Measurements from ENCODE around the gene SLC35G4. TPM values are rescaled to one million over a fixed set of nuclear protein-coding genes. Genes with fewer than 3 reads are reported as not detected.
"Not testable (repeated sequence)": the region's sequence is repeated elsewhere in the genome, so short reads cannot be mapped to it uniquely, and the experiment has no call there.

The SLC35G4 gene
- total RNA-seq, 1 experiment from 2014 or later = not detected

DNA sequence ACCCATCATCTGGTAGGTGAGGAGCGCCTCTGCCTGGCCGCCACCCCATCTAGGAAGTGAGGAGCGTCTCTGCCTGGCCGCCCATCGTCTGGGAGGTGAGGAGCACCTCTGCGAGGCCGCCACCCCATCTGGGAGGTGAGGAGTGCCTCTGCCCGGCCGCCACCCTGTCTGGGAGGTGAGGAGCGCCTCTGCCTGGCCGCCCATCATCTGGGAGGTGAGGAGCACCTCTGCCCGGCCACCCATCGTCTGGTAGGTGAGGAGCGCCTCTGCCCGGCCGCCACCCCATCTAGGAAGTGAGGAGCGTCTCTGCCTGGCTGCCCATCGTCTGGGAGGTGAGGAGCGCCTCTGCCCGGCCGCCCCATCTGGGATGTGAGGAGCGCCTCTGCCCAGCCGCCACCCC lies 4.2 kb downstream of the SLC35G4 start:
- not testable (repeated sequence) for DNase-seq (ENCODE audit: low spot score)

DNA sequence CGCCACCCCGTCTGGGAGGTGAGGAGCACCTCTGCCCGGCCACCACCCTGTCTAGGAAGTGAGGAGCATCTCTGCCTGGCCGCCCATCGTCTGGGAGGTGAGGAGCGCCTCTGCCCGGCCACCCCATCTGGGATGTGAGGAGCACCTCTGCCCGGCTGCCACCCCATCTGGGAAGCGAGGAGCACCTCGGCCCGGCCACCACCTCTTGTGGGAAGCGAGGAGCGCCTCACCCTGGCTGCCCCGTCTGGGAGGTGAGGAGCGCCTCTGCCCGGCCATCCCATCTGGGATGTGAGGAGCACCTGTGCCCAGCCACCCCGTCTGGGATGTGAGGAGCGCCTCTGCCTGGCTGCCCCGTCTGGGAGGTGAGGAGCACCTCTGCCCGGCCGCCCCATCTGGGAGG lies 4.6 kb downstream of the SLC35G4 start:
- DNase-seq (ENCODE audit: low spot score) = not testable (repeated sequence)

- DNase-seq (ENCODE audit: low spot score) = not testable (repeated sequence)
Measured at GRCh38 chr18:11614981-11615380, 5.6 kb downstream of the SLC35G4 start.

DNA sequence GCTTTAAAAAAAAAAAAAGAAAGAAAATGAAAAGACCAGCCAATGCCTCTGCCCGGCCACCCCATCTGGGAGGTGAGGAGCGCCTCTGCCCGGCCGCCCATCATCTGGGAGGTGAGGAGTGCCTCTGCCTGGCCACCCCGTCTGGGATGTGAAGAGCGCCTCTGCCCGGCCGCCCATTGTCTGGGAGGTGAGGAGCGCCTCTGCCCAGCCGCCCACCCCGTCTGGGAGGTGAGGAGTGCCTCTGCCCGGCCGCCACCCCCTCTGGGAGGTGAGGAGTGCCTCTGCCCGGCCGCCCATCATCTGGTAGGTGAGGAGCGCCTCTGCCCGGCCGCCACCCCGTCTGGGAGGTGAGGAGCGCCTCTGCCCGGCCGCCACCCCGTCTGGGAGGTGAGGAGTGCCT lies 37.9 kb downstream of the SLC35G4 start:
- not testable (repeated sequence) for DNase-seq (ENCODE audit: low spot score)

DNA sequence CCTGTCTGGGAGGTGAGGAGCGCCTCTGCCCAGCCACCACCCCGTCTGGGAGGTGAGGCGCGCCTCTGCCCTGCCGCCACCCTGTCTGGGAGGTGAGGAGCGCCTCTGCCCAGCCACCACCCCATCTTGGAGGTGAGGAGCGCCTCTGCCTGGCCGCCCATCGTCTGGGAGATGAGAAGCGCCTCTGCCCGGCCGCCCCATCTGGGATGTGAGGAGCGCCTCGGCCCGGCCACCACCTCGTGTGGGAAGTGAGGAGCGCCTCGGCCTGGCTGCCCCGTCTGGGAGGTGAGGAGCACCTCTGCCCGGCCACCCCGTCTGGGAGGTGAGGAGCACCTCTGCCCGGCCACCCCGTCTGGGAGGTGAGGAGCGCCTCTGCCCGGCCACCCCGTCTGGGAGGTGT lies 38.4 kb downstream of the SLC35G4 start:
- not testable (repeated sequence) for DNase-seq (ENCODE audit: low spot score)

- DNase-seq (ENCODE audit: low spot score) = no peak
Measured at GRCh38 chr18:11649839-11650238, 40.4 kb downstream of the SLC35G4 start.

DNA sequence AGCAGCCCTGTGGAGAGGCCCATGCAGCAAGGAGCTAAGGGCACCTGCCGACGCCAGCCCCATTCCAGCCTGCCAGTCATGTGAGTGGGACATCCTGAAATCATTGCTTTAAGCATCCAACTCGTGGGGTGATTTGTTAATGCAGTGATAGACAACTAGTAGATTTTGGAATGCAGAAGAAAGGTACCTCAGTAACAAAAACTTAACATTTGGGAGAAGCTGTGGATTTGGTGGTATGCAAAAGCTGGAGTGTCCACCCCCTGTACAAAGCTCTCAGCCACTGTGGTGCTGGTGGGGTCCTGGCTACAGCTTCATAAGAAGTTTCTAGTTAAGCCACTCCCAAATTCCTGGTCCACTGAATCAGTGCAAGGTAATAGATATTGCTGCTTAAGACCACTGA lies 42.5 kb downstream of the SLC35G4 start:
- no peak for DNase-seq (ENCODE audit: low spot score)

DNA sequence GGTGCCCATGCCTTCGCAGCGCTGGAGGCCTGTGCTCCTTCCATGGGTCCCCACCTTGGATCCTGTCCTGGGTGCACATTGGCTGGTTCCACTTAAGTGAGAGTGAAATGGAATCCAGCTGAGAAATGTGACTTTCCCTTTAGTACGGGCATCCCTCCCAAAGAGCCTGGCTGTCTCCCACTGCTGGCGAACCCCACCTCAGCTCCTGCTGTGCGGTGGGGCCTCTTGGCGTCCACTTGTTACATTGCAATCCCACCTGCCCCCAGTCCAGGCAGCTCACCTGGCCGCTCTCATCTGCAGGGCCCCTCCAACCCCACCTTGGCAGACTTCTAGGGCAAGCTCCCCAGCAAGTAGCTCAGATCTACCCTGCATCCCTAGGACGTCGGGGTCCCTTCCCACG lies 44.1 kb downstream of the SLC35G4 start:
- no peak for DNase-seq (ENCODE audit: low spot score)

GRCh38 chr18:11654736-11655605 lies 45.6 kb downstream of the SLC35G4 start:
- DNase-seq (ENCODE audit: low spot score) = peak; percentile 66

DNA sequence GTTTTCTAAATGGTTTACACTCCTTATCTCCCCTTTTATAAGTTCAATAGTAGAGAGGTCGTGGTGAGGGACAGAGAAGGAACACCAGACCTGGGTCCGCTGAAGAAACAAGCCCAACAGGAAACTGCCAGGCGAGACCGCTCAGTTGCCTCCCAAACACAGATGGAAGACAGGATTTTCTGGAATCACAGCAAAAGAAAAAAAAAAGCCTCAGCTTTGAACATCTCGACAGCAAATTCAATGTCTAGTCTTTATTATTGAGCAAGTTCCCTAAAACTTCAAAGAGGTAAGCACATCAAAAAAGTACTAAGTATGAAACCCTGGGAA lies 46.2 kb downstream of the SLC35G4 start:
- DNase-seq (ENCODE audit: low spot score) = no peak

DNA sequence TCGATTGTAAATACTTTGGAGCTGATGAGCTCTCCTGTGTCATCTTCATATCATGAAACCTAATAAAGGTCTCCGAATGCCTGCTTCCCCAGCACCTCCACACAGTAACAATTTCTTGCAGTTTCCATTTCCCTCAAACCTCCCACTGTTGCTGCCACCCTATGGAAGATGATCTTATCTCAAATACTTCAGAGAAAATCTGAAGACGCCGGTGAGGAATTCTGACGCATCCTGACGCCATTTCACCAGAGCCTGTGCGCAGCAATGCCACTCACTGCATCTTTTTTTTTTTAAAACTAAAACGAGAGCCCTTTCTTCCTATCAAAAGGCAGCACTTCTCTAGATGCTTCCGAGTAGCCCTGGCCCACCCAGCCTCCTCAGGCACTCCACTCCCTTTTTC lies 47.8 kb downstream of the SLC35G4 start:
- no peak for DNase-seq (ENCODE audit: low spot score)

DNA sequence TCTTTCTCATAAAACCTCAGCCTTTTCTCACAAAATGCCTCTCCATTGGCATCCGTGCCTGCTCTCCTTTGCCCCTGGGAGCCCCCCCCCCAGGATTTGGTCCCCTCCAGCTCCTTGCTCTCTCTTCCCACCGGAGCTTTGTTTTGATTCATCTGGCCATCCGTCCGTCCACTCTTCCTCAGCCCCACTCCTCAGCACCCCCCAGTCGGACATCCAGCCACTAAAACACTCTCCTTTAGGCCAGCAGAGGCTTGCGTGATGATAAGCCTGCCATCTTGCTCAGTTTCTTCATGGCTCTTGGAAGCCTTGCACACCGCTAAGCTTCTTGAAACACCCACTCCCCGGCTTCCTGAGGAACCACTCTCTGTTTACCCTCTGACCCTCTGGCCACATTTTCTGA lies 48.2 kb downstream of the SLC35G4 start:
- DNase-seq (ENCODE audit: low spot score) = no peak

DNA sequence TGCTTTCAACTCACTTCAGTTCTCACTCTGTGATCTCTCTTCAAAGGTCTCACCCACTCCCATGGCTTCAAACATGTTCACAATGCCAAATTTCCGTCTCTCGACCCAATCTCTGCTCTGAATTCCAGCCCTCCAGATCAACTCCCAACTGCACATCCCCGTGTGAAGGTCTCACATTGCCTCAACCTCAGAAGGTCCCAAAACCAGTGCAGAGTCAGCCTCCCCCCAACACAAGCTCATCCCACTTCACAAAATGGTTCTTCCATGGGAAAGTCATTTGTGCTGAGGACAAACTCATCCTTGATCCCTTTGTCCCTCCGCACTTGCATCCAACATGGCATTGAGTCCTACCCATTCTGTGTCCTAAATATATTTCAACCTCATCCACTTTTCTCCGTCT lies 48.6 kb downstream of the SLC35G4 start:
- DNase-seq (ENCODE audit: low spot score) = no peak

DNA sequence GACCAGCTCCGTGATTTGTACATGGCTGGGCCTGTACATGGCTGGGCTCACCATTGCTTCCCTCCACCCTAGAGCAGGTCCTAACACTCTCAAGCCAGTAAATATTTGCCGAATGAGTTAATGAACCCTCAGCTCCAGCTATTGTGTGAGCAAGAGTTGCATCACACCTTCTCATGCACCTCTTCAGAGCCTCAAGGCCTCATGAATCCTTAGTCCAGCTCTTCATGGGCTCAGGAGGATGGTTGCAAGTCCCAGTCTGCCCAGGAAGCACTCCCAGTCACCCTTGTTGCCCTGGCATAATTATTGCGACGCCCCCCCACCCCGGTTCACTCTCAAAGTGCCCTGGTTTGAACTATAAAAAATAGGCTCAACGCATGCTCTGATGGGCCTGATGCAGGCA lies 49.6 kb downstream of the SLC35G4 start:
- no peak for DNase-seq (ENCODE audit: low spot score)

Small RNA genes lying within 50 kb of the gene (small RNA-seq; reads per million reads assigned to genes)
- not detected for gene AP001120.4

Other genes starting within 250 kb of the SLC35G4 start
- gene GNAL, start 79.7 kb downstream of the SLC35G4 start, total RNA-seq (2014; rRNA removed; shearing (Covaris generic)) = 0.13 and 0.23 TPM in 2 replicates
- gene CHMP1B, start 241.8 kb downstream of the SLC35G4 start, total RNA-seq (2014; rRNA removed; shearing (Covaris generic)) = 47.1 and 51.8 TPM in 2 replicates